ENCODE measurements around the gene NWD2.

DNA sequence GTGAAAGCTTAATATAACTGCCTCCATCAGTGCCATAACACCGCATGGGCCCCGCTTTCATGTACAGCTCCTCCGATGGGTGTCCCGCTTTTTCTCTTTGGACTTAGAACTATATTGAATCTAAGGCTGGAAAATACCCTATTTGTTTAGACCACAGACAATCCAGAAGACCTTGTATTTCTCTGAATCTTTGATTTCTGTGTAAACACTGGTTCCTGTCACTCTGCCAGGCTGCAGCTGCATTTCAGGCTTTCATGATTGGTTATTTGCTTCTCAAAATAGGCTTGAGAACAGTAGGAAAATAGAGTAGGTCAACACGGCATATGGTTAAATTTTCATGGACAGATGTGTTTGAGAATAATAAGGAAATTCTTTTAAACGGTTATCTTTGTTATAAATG lies 80.0 kb downstream of the NWD2 start:
- TF ChIP-seq, protein P1, sequence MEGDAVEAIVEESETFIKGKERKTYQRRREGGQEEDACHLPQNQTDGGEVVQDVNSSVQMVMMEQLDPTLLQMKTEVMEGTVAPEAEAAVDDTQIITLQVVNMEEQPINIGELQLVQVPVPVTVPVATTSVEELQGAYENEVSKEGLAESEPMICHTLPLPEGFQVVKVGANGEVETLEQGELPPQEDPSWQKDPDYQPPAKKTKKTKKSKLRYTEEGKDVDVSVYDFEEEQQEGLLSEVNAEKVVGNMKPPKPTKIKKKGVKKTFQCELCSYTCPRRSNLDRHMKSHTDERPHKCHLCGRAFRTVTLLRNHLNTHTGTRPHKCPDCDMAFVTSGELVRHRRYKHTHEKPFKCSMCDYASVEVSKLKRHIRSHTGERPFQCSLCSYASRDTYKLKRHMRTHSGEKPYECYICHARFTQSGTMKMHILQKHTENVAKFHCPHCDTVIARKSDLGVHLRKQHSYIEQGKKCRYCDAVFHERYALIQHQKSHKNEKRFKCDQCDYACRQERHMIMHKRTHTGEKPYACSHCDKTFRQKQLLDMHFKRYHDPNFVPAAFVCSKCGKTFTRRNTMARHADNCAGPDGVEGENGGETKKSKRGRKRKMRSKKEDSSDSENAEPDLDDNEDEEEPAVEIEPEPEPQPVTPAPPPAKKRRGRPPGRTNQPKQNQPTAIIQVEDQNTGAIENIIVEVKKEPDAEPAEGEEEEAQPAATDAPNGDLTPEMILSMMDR (IDR thresholded peaks at IDR 0.05; ENCODE audit: low read depth, low read length, poor library complexity, severe bottlenecking): no peak
- TF ChIP-seq EZH2phosphoT487 (IDR thresholded peaks at IDR 0.05; ENCODE audit: borderline replicate concordance, low read length): no peak
